AG08395 (cell line): ENCODE results near the gene TPD52L1.
A peak's percentile ranks its signal among the peaks of the same experiment; 100 is the strongest.

Source experiments
- DNase-seq: peaks from one replicate; pipeline ENCODE4 v3.0.0; 2012; ENCODE audit warnings: mixed read lengths, low spot score

Gene TPD52L1

DNA sequence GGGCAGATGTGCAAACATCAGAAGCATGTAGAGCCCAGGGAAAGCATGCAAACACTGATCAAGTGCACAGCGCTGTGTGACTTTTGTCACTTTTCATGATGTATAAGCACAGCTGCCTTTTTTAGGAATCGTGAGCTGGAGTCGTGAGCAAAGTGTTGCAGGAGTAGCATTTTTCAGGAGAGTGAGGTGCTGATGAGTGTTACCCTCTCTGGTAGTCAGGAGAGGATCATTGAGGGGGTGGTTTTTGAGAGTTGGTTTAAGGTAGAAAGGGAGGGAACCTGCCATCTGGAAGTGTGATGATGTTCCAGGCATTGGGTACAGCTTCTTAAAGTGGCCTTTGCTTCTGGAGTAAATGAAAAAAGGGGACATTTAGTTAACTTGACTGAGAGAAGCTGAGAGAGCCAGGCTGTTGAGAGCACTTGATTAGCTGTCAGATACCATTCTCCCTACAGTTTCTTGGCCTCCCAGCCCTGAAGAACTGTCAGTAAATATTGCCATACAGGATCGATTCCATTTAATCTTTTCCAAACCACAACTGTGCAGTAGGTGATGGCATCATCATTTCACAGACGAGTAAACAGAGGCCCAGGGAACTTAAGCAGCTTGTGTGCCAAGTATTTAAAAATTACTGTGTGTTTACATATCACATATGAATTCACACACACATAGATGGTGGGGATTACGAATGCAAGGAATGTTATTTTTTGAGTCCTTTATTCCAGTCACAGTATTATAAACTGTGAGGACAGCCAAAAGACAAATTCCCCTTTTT is 28.9 kb downstream of the TPD52L1 start:
- DNase-seq, result no peak

DNA sequence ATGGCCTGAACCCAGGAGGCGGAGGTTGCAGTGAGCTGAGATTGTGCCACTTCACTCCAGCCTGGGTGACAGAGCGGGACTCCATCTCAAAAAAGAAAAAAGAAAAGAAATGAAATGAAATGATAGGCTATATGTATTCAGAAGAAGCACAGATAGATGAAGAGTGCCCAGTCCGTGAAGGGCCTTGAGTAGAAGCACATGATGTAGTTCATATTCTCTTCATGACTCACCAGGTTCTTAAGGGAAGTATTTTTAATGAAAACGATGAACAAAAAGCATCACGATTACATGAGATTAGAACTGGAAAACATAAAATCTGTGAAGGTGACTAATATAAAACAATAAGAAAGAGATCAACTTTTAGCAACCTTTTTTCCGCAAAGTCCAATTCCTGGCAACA is 29.8 kb downstream of the TPD52L1 start:
- no peak for DNase-seq

DNA sequence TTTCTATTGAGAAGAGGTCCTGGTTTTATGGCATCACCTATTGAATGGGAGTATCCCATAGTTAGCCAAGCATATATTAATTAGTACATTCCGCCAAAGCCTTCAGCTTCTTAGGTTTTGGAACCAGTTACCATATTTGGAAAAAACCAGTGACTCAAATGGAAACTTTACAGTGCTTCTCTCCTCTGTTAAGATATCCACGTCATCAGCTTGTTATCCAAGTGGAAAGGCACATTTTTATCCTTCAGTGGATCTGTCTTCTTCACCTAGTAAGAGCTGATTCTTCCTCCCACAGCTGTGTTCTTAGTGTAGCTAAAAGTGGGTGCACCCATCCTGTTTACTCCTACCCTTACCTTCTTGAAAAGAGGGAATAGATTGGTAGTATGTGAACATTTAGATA is 34.5 kb downstream of the TPD52L1 start:
- DNase-seq, result no peak

DNA sequence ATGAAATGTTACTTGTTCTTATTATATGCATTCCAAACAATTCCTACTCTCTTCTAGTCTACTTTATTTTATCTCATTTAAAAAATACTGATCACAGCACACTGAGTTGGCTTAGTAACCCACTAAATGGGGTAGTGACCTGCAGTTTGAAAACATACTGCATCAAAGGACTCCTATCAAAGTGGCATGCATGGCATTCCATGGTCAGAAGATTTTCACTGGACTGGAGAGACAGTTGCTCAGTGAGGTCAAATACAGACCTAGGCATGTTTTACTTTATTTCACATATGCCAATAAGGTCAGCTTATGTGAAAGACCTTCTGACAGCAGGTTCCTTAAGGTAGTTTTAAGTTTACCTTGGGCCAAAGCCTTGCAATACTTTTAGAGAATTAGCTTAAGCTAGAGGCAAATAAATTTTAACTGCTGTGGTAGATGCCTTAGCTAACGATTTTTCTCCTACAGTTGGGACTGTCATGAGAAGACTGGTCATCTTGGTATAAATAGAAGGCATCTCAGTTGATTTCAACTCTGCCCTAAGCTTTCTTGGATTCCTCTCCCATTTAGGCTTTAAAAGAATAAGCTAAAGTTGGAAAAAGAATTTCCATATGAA is 35.1 kb downstream of the TPD52L1 start:
- DNase-seq, result no peak

DNA sequence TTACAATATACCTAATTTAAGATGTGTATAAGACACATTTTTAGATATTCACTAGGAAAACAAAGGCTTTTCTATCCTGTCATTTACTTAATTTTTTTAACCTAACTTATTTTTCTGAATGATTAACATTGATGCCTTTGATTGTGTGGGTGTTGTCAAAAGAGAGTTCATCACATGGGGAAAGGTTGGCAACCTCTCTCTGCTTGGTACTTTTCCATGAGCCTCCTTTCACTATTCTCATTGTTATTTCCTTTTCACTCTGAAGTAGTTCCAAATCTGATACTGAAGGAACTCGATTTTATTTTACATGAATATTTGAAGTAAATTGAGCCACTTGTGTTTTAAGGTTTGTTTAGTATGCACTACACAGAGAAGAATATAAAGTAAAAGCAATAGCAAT is 35.9 kb downstream of the TPD52L1 start:
- DNase-seq, result no peak

DNA sequence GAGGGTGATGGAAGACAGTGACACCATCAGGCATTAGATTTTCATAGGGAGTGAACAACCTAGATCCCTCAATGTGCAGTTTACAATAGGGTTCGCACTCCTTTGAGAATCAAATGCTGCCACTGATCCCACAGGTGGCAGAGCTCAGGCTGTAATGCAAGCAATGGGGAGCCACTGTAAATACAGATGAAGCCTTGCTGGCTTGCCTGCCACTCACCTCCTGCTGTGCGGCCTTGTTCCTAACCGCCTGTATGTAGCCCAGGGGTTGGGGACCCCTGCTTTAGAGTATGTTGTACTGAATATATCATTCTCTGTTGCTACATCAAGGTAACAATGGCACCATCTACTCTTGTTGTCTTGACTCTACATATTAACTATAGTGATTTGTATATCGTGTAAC is 37.1 kb downstream of the TPD52L1 start:
- no peak for DNase-seq

DNA sequence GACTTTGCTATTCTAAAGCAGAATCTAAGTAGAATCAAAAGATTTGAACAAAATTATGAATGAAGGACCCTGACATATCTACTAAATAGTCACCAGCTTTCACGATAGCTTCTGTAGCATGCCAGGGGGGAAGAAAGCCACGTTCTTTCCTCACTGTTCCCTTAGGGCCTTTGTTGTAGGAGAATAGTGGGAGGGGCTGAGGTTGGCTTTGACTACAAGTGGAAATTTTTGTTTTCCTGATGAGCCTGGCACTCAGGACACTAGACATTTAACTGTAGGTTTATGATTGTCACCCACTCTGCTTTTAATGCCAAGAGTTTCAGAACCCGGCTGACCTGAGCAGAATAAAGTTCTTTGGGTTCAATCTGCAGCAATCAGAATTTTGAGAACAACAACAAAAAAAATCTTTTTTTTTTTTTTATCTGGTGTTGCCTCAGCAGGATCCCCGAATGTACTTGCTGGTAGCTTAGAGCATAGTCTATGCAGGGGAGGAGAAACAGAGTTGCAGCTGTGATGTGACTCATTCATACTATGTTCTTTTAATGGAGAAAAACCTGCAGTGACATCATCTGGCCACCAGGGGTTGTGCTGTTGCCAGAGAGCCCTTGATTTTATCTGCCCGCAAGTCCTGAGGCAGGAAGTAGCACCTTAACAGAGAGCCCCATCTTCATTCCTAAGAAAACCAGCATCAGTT is 38.5 kb downstream of the TPD52L1 start:
- DNase-seq, result peak; percentile 78

DNA sequence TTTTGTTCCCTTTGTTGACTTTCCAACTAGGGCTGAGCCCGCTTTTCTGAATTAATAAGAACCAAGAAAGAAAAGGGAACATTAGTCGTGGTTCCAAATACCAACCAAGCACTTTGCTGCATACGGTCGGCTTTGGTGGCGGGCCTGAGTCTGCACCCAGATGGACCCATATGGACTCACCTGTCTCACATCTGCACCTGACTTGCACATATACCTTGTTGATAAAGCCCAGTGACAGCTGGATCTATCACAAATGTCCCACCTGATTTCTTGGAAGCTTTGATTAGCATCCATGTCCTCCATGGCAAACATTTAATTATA is 39.0 kb downstream of the TPD52L1 start:
- DNase-seq, result no peak

DNA sequence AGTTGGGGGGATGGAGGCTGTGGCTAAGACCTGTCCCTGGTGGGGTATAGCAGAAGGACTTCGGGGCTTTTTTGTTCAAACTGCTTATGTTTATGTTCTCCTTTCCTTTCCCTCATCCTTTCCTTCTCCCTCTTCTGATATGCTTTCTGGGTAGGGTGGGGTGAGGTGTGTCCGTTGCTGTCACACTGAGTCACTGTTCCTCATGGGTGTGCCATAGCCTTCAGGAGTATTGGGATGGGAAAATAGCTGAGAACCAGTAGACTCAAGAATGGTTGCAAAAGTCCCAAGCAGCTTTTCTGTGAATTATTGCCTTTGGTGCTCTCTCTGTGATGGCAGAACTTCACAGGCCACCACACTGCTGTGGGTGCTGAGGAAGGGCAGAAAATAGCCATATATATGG is 39.6 kb downstream of the TPD52L1 start:
- no peak for DNase-seq

DNA sequence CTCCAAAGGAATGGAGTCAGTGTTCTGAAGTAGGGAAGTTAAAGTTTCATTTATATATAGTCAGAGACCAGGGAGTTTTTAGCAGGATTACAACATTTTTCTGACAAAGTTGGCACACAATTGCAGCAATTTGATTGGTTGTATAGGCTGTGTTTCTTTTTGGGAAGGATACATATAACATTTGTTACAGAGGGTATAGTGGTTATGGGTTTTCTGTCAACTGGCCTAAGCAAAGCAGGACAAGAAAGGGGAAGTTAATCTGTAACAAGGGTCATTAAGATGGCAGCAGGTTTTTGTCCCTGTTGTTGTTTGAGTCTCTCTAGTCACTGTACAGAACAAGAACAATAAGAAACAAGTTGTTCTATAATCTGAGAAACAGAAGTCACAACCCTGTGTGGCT is 41.4 kb downstream of the TPD52L1 start:
- DNase-seq, result no peak

DNA sequence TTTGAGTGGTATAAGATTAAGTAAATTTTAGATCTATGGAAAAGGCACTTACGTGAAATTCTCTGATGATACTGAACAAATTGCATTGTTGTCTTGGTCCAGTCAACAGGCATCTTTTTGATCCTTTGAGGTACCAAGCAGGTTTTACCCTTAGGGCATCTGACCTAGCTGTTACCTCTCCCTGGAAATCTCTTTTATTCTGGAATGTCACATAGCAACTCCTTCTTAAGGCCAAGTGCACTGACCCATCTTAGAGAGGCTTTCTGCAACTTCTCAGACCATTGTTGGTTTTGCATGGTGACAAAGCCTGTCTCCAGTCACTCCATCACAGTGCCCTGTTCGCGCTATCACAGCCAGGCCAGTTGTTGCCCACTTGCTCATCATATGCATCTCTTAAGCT is 42.0 kb downstream of the TPD52L1 start:
- no peak for DNase-seq

DNA sequence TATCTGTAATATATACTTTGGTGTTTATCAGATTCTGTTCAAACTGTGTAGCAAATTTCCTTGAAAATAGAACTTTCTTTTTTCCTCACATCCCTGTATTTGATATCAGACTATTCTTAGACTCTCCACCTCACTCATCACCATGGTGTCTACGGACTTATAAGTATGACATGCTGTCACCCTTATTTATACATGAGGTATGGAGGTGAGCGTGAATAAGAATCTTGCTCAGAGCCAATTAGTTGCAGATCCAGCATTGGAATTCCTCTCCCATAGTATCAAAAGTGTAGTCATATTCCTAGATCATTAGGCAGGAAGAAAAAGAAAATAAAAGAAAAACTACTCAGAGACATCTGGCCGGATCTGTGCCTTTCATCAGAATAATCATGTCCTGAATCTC is 43.0 kb downstream of the TPD52L1 start:
- DNase-seq, result no peak

DNA sequence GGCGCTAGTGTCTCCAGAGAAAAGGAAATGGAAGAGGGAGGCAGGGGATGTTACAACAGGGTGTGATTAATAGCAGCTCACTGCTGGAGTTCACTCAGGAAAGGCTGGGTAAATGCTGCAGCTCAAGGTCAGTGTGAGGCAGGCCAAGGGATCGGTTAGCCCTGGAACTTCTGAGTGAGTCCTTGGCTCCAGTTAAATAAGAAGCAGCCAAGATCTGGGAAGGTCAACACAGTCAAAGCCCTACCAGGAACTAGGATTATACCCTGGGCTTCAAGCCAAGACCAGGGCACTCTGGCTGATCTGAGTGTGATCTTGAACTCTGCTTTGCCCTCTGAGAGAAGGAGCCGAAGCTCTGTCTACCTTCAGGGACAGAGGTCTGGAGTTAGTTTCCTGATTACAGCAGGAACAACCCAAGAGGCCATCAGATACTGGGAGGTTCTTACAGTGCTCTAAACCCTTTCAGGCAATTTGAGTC is 44.3 kb downstream of the TPD52L1 start:
- peak; percentile 39 for DNase-seq

DNA sequence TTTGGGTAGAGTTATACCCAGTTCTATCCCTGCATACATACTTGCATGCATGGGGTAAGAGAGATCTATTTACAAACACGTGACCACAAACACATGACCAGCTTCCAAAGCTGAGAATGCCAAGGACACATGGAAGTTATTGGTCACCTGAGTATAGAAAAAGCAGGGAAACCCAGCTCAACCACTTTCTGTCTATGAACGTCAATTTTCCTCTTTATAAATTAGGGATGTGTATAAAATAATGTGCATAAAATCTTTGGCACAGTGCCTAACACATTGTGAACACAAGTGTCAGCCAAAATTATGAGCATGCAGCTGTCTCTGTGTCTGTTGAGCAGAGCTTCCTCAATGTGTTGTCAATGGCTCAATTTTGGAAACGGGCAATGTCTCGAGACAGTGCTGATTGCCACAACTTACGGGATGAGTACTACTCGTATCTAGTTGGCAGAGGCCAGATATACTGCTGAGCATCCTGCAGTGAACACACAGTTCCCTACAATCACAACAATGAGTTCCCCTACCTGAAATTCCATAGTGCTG is 44.9 kb downstream of the TPD52L1 start:
- DNase-seq, result no peak

DNA sequence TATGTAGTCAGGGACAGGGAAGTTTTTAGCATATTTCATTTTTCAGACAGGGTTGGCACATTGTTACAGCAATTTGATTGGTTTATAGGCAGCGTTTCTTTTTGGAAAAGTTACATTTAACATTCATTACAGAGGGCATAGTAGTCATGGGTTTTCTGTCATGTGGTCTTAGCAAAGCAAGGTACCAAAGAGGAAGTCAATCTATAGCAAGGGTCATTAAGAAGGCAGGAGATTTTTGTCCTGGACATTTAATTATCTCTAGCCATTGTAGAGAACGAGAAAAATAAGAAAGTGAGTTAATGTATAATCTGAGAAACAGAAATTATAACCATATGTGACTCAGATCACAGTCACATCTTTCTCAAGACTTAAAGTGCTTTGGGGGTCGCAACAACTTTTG is 47.4 kb downstream of the TPD52L1 start:
- no peak for DNase-seq

DNA sequence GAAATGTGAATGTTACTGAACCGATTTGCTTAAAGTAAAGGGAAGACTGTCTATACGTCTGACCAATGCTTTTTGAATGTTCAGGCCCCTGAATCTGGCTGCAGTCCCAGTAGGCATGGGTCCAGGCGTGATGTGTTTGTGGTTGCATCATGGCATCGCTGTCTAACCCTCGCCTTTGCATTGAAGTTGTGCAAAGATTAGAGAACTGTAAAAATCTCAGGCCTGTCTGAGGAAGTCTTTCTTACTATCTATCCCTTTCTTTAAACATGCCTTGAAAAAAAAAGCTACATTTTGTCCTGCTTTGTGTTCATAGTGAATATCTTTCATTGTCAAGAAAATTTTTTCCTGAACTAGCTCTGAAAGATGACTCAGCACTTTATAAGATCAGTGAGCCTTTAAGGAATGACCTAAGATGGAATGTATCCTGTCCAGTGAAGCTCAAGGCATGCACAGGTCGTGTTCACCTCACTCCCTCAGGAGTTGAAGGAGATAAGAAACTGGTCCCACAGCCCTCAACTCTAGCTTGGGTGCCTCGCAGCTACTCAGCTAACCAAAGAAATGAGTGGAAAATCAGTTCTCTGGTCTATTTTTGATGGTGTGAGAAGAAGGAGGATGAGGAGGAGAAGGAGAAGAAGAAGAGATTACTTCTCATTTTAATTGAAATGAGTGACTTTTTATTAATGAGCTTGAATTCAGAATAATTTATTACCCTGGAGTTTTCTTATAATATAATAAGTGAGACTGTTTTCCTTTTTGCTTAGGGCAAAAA is 48.6 kb downstream of the TPD52L1 start:
- DNase-seq, result peak; percentile 48

DNA sequence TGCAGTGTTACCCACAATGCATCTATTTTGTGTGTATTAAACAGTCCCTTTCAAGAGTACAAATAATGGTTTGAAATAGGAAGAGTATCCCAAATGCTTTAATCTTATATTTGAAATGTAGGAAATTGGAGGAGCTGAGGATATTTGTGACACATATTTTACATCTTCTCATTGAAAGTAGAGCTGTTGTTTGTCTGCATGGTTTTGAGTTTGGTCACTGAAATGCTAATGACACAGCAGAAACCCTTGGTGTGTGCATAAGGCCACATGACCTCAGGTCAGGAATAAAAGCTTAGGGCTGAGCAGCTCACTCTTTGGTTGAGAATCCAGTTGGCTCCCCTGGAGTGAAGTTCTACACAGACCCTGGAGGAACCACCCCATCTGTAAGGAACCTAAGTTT is 49.8 kb downstream of the TPD52L1 start:
- no peak for DNase-seq

DNA sequence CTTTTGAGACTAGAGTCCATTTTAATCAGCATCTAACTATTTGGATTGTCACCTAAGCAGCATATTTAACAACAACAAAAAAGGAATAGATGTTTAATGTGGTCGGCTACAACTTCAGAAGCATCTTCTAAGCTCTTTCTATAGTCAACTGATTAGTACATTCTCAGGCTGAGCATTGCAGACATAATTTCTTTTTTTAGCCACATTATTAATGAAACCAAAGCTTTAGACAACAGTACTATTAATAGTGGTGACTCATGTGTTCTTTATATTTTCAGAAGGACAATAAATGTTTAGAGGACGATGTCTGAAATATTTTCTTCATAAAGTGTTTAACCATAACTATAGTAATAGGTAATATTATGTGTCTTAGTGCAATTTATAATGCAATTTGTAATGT is 52.4 kb downstream of the TPD52L1 start:
- DNase-seq, result no peak

DNA sequence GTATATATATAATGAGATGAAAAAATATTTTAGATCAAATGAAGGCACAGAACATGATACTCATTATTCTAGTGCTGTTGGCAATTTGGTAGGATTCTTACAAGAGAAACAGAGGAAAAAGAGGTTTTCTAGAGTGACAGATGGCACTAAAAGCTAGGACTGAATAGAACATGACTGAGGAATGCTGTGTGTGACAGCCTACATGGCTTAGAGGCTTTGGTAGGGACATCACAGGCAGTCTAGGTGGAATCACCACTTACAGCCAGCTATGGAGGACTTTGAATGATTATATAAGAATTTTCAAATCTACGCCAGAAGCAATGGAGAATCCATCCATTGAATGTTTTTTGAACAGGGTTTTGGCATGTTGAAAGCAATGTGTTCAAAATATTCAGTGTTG is 52.8 kb downstream of the TPD52L1 start:
- no peak for DNase-seq

DNA sequence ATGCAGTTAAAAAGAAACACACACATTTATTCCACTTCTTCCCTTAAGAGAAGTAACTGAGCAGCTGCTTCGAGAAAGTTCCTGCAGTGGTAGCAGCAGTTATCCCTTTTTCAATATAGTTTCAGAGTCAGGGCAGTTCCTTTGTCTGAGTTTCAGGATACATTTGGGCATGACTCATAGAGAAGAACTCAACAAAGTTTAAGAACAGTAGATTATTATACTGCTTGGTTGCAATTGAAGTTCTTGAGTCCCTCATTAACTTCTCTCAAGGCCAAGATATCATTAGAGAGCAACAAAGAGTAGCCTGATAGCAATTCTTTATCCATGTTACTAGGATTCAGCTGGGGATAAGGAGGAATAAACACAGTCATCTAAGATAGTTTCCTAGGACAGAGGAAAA is 54.4 kb downstream of the TPD52L1 start:
- no peak for DNase-seq

DNA sequence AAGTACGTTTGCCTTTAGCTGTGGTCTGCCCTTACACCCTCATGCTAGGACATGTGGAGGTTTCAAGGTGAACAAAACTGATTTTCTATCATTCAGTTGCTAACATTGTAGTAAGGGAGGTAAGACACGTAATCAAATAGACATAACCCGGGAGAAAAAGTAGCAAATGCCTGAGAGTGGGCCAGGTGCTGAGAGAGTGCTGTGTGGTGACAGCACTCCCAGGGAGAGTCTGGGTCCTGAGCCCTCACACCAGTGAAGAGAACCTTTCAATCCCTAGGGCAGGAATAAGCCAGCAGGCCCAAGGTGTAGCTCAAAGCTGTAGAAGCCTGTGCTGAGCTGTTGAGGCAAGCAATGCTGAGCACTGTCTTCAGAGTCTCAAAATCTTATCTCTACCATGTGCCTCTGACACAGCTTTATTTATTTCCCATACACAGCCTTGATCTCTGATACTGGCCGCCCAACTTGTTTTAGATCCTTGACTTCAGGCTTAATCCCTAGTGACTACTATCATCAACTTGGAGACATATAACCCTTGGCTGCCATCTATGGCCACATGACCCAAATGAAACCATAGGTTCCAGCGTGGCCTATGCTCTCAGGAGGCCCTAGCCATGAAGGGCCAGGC is 55.2 kb downstream of the TPD52L1 start:
- DNase-seq, result no peak

DNA sequence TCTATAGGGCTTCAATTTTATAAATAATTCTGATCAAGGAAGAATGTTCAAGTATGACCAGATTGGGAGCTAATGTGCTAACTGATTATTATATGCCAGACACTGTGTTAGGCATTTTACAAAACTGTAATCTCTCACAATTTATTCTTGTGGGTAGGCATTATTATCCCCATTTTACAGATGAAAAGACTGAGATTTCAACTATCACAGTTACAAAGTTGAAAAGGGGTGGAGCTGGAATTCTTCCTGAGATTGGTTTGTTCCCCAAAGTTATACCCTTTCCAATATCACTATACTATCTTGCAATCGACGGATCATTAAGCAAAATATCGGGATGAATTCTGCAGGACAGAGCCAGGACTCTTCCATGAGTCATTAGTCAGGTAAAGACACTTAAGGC is 57.1 kb downstream of the TPD52L1 start:
- DNase-seq, result no peak
